Measurements from ENCODE around the gene SH3RF3. TPM values are rescaled to one million over a fixed set of nuclear protein-coding genes. Genes with fewer than 3 reads are reported as not detected.
A peak's percentile ranks its signal among the peaks of the same experiment; 100 is the strongest.

The SH3RF3 gene
- total RNA-seq, 1 donor from 2014 or later, result 59.5 TPM

DNA sequence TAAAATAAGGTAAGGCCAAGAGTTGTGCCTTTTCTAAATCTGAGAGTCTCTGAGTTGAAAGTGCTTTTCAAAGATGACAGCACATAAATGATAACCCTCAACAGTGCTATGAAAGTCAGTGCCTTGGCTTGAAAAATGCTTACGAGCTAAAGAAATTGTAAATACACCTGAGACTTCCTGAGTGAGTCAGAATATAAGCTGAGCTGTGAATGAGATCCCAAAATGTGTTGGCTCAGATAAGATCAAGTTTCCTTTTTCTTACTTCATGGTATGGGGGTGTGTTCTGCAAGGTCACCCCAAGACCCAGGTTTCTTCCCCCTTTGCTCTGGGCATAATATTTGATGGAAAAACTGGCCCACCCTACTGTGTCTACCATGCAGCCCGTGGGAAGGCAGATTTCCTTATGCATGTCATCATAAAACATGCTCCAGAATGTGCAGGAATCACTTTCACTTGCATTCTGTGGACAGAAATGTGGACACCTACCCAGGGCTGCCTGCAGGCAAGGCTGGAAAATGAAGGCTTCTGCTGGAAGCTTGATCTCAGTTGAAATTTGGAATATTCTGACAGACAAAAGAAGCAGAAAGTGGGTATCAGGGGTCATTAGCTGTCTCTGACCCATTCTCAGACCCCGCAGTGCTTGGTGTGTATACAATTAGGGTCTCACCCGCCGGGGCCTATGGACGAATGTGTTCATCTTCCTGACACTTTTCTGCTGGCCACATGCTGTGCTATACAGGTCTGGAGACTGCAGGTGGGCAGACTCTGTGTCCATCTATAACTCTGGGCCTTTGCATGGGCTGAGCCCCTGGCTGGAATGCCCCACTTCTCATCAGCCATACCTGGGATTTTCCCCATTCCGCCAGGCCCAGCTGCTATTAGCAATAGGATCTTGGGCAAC is 212.6 kb downstream of the SH3RF3 start:
- H3K4me1 Mint-ChIP-seq (ENCODE audit: low read depth), result peaks cover 82% of the 10 kb centered on the region
- TF ChIP-seq, protein P1, sequence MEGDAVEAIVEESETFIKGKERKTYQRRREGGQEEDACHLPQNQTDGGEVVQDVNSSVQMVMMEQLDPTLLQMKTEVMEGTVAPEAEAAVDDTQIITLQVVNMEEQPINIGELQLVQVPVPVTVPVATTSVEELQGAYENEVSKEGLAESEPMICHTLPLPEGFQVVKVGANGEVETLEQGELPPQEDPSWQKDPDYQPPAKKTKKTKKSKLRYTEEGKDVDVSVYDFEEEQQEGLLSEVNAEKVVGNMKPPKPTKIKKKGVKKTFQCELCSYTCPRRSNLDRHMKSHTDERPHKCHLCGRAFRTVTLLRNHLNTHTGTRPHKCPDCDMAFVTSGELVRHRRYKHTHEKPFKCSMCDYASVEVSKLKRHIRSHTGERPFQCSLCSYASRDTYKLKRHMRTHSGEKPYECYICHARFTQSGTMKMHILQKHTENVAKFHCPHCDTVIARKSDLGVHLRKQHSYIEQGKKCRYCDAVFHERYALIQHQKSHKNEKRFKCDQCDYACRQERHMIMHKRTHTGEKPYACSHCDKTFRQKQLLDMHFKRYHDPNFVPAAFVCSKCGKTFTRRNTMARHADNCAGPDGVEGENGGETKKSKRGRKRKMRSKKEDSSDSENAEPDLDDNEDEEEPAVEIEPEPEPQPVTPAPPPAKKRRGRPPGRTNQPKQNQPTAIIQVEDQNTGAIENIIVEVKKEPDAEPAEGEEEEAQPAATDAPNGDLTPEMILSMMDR (IDR thresholded peaks at IDR 0.05), result no peak
- no peaks in the 10 kb centered on the region for H3K9me3 Mint-ChIP-seq (ENCODE audit: low read depth)
- no peak overlapping the region for H3K27ac Mint-ChIP-seq (ENCODE audit: unreplicated experiment)
- peaks cover 11% of the 10 kb centered on the region for H3K36me3 Mint-ChIP-seq (ENCODE audit: low read depth)
- DNase-seq (ENCODE audit: low spot score), result no peak
- no peak overlapping the region for H3K4me3 Mint-ChIP-seq (ENCODE audit: unreplicated experiment)
- no peaks in the 10 kb centered on the region for H3K27me3 Mint-ChIP-seq (ENCODE audit: low read depth)

DNA sequence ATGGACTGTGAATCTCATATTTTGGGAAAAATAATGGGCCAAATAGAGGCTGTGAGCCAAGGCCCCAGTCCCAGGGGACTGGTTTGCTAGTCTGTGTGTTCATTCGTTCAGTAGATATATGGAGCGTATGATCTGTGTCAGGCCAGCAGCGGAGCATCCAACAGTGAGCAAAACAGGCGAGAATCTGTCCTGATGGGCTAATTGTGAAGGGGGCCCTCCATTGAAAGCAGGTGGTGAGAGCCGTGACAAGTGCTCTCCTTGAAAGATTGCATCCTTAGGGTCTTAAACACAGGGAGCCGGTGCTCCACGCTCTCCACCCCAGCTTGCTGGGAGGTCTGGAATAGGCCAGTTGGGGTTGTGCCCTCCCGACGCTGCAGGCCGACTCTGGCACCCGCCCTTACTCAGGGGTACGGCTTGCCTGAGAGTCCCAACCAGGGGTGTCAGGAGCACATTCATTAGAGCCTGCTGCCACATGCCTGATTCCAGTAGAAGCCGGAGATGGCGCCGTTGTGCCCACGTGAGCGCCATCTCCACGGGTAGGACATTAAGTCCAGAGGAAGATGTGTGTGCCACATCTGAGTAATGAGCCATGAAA is 213.3 kb downstream of the SH3RF3 start:
- no peaks in the 10 kb centered on the region for H3K9me3 Mint-ChIP-seq (ENCODE audit: low read depth)
- H3K27me3 Mint-ChIP-seq (ENCODE audit: low read depth), result no peaks in the 10 kb centered on the region
- peaks cover 11% of the 10 kb centered on the region for H3K36me3 Mint-ChIP-seq (ENCODE audit: low read depth)
- TF ChIP-seq, protein P1 (IDR thresholded peaks at IDR 0.05), result no peak
- peaks cover 80% of the 10 kb centered on the region for H3K4me1 Mint-ChIP-seq (ENCODE audit: low read depth)
- no peak overlapping the region for H3K4me3 Mint-ChIP-seq (ENCODE audit: unreplicated experiment)
- no peak overlapping the region for H3K27ac Mint-ChIP-seq (ENCODE audit: unreplicated experiment)
- DNase-seq (ENCODE audit: low spot score), result no peak

DNA sequence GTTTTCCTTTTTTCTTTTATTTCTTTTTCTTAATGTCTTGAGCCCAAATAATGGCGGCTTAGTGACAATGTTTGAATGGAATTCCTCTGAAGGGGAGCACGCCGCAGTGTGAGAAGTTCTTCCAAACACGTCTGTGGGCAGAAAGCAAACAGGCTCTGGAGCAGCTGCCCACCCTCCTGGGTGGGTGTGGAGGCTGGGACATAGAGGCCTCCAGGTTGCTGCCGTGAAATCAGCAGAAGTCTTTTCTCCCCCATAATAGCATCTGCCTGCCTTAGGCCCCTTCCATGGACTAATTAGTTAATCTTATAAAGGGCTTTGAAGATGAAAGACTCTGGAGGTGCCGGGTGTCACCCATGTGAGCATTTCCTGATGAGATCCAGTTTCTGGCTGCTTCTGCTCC is 213.9 kb downstream of the SH3RF3 start:
- Mint-ChIP-seq H3K4me3 (ENCODE audit: unreplicated experiment) (no peak overlapping the region), H3K9me3 (ENCODE audit: low read depth) (no peaks in the 10 kb centered on the region), H3K36me3 (ENCODE audit: low read depth) (peaks cover 11% of the 10 kb centered on the region), H3K27me3 (ENCODE audit: low read depth) (no peaks in the 10 kb centered on the region), H3K4me1 (ENCODE audit: low read depth) (peaks cover 75% of the 10 kb centered on the region), H3K27ac (ENCODE audit: unreplicated experiment) (peak overlapping the region; percentile 30)
- DNase-seq (ENCODE audit: low spot score), result no peak
- TF ChIP-seq, protein P1 (IDR thresholded peaks at IDR 0.05), result no peak

DNA sequence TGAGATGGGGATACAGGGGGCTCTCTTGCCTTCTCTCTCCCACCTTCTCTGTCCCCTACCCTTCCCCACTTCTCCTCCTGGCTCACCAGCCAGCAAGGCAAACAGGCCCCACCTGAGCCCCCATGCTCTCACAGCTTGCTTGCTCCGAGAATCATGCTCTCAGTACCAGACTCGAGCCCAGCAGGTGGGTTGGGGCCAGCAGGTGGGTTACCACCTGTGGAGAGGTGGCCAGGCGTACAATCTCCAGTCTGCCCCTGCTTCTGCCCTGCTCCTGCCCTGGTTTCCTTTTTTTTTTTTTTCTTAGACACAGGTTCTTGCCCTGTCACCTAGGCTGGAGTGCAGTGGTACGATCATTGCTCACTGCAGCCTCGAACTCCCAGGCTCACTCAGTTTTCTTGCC is 214.5 kb downstream of the SH3RF3 start:
- peak overlapping the region; percentile 30 for H3K27ac Mint-ChIP-seq (ENCODE audit: unreplicated experiment)
- H3K4me3 Mint-ChIP-seq (ENCODE audit: unreplicated experiment), result no peak overlapping the region
- peaks cover 72% of the 10 kb centered on the region for H3K4me1 Mint-ChIP-seq (ENCODE audit: low read depth)
- H3K27me3 Mint-ChIP-seq (ENCODE audit: low read depth), result no peaks in the 10 kb centered on the region
- TF ChIP-seq, protein P1 (IDR thresholded peaks at IDR 0.05), result no peak
- H3K9me3 Mint-ChIP-seq (ENCODE audit: low read depth), result no peaks in the 10 kb centered on the region
- DNase-seq (ENCODE audit: low spot score), result no peak
- peaks cover 11% of the 10 kb centered on the region for H3K36me3 Mint-ChIP-seq (ENCODE audit: low read depth)

DNA sequence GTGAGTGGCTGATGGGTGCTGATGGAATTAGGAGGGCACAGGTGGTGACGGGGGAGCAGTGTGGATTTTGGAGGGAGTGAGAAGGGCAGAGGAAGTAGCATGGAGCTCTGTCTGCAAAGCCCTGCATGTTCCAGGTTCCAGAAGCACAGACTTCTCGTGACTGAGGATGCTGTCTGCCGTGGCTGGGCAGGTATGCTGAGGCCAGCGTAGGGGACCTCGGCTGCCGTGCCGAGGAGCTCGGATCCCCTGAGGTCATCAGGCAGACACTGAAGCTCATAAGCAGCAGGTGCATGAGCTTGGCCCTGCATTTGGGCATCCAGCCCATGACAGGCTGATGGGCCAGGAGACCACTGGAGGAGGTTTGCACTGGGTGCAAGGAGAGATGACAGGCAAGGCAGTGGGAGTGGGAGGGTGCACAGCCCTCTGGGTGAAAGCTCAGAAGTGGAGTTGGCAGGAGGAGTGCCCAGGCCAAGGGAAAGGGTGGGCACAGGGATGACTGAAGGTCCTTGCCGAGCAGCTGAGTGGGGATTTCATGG is 215.3 kb downstream of the SH3RF3 start:
- Mint-ChIP-seq H3K4me1 (ENCODE audit: low read depth) (peaks cover 72% of the 10 kb centered on the region), H3K9me3 (ENCODE audit: low read depth) (no peaks in the 10 kb centered on the region), H3K4me3 (ENCODE audit: unreplicated experiment) (no peak overlapping the region), H3K36me3 (ENCODE audit: low read depth) (peaks cover 15% of the 10 kb centered on the region), H3K27ac (ENCODE audit: unreplicated experiment) (no peak overlapping the region), H3K27me3 (ENCODE audit: low read depth) (no peaks in the 10 kb centered on the region)
- peak; percentile 81 for DNase-seq (ENCODE audit: low spot score)
- TF ChIP-seq, protein P1 (IDR thresholded peaks at IDR 0.05), result no peak

All from chondrocyte (in vitro differentiated cells).